ENCODE data around the gene SPAG16.

GRCh38 chr2:213703406-213704098 lies 419.3 kb downstream of the SPAG16 start:
- TF ChIP-seq, protein P1, sequence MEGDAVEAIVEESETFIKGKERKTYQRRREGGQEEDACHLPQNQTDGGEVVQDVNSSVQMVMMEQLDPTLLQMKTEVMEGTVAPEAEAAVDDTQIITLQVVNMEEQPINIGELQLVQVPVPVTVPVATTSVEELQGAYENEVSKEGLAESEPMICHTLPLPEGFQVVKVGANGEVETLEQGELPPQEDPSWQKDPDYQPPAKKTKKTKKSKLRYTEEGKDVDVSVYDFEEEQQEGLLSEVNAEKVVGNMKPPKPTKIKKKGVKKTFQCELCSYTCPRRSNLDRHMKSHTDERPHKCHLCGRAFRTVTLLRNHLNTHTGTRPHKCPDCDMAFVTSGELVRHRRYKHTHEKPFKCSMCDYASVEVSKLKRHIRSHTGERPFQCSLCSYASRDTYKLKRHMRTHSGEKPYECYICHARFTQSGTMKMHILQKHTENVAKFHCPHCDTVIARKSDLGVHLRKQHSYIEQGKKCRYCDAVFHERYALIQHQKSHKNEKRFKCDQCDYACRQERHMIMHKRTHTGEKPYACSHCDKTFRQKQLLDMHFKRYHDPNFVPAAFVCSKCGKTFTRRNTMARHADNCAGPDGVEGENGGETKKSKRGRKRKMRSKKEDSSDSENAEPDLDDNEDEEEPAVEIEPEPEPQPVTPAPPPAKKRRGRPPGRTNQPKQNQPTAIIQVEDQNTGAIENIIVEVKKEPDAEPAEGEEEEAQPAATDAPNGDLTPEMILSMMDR (IDR thresholded peaks at IDR 0.05): no peak
- TF ChIP-seq POLR2A (IDR thresholded peaks at IDR 0.05): no peak
- TF ChIP-seq POLR2AphosphoS5 (IDR thresholded peaks at IDR 0.05): no peak

All from transverse colon (tissue), 4 donors.